ENCODE measurements around the gene TWIST2.

DNA sequence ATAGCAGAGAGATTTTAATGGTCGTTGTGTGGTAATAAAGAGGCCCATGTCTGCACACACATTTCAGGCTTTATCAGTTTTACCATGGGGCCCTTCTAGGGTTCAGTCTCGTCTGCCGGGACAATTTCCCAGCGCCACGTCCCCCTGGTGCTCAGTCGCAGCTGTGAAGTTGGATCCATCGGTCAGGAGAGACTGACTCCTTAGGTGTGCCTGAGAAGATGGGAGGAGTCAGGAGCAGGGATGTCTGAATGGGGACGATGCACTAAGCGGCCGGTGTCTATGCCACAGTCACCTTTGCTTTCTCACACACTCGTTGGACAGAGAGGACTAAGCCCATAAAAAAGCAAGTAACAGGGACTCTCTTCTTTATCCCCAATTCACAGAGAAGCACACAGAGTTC lies 71.4 kb downstream of the TWIST2 start:
- TF ChIP-seq, protein P1, sequence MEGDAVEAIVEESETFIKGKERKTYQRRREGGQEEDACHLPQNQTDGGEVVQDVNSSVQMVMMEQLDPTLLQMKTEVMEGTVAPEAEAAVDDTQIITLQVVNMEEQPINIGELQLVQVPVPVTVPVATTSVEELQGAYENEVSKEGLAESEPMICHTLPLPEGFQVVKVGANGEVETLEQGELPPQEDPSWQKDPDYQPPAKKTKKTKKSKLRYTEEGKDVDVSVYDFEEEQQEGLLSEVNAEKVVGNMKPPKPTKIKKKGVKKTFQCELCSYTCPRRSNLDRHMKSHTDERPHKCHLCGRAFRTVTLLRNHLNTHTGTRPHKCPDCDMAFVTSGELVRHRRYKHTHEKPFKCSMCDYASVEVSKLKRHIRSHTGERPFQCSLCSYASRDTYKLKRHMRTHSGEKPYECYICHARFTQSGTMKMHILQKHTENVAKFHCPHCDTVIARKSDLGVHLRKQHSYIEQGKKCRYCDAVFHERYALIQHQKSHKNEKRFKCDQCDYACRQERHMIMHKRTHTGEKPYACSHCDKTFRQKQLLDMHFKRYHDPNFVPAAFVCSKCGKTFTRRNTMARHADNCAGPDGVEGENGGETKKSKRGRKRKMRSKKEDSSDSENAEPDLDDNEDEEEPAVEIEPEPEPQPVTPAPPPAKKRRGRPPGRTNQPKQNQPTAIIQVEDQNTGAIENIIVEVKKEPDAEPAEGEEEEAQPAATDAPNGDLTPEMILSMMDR (IDR thresholded peaks at IDR 0.05): no peak
- no peak for TF ChIP-seq POLR2A (IDR thresholded peaks at IDR 0.05)
- no peak for TF ChIP-seq POLR2AphosphoS5 (IDR thresholded peaks at IDR 0.05)
- TF ChIP-seq EP300 (IDR thresholded peaks at IDR 0.05): no peak
